Panc1 (cell line): ENCODE results near the gene LEMD2. TPM values are rescaled to one million over a fixed set of nuclear protein-coding genes. Genes with fewer than 3 reads are reported as not detected.

Experiments used
- ATAC-seq: fragments of 200-7000 bp; cut with Tn5 transposase; 2 replicates; pipeline ENCODE4 v1.9.1; 2020; ENCODE audit warnings: mild to moderate bottlenecking, moderate library complexity
- BruUV-seq: library from RNA; stranded (reverse); fragments of 400-500 nt; replicated peaks from 2 replicates; lab custom pipeline; 2021; lab: Mats Ljungman, UMichigan
- CTCF ChIA-PET: fragments of 300-600 bp; sonication (Branson Sonifier 250); formaldehyde crosslinking; loops from one replicate; lab custom pipeline; 2022; ENCODE audit warnings: antibody characterized with exemption; lab: Charles Lee
- POLR2A ChIA-PET: fragments of 300-600 bp; sonication (Branson Sonifier 250); formaldehyde crosslinking; loops from one replicate; lab custom pipeline; 2022; ENCODE audit warnings: antibody characterized with exemption; lab: Charles Lee
- DNase-seq: peaks from one replicate; pipeline ENCODE4 v3.0.0-alpha.2; 2010; ENCODE audit warnings: low read depth, low spot score
- H3K27ac ChIP-seq: 2 replicates; pipeline ENCODE4 v1.5.1; 2011; ENCODE audit warnings: mild to moderate bottlenecking, low read length, inconsistent platforms
- H3K27me3 ChIP-seq: fragments of 200-500 bp; sonication (Bioruptor generic); 2 replicates; pipeline ENCODE4 v1.6.0; 2014; ENCODE audit warnings: low read length, inconsistent platforms; ENCODE audit not compliant: control insufficient read depth, insufficient read depth
- H3K36me3 ChIP-seq: fragments of 200-500 bp; sonication (Bioruptor generic); 2 replicates; pipeline ENCODE4 v1.5.1; 2014; ENCODE audit warnings: inconsistent platforms, mild to moderate bottlenecking, low read length, moderate library complexity; ENCODE audit not compliant: control insufficient read depth, insufficient read depth
- H3K4me1 ChIP-seq: 2 replicates; pipeline ENCODE4 v1.5.1; 2011; ENCODE audit warnings: inconsistent platforms, mild to moderate bottlenecking, low read length, moderate library complexity; ENCODE audit not compliant: control insufficient read depth, insufficient read depth
- H3K4me3 ChIP-seq, 2 experiments: 2 replicates each; pipeline ENCODE4 v1.5.1; 2011 to 2012; ENCODE audit warnings: low read depth in 2 of 2, low read length in 2 of 2, mild to moderate bottlenecking in 2 of 2, inconsistent platforms in 1 of 2, moderate library complexity in 1 of 2
- H3K9me3 ChIP-seq: fragments of 200-500 bp; sonication (Bioruptor generic); 2 replicates; pipeline ENCODE4 v1.5.1; 2014; ENCODE audit warnings: low read depth, mild to moderate bottlenecking, inconsistent platforms, low read length, moderate library complexity; ENCODE audit not compliant: control insufficient read depth, insufficient read depth
- POLR2AphosphoS5 ChIP-seq: IDR thresholded peaks from 2 replicates; pipeline ENCODE4 v1.6.1; 2012; ENCODE audit warnings: mild to moderate bottlenecking, low read depth, low read length, moderate library complexity
- SIN3A ChIP-seq: IDR thresholded peaks from 2 replicates; pipeline ENCODE4 v1.6.1; 2012; ENCODE audit warnings: low read depth, mild to moderate bottlenecking, low read length, moderate library complexity, borderline replicate concordance; ENCODE audit not compliant: insufficient read depth
- TCF7L2 ChIP-seq: IDR thresholded peaks from 2 replicates; pipeline ENCODE4 v1.6.1; 2011; ENCODE audit warnings: mild to moderate bottlenecking, low read depth, low read length, inconsistent platforms
- in situ Hi-C: cut with HindIII; loops from 2 replicates; pipeline ENCODE4 v1.10.0; 2016; ENCODE audit warnings: low sequenced_read_pairs, low pct_unique_long_range_greater_than_20kb
- intact Hi-C: fragments of 100-400 bp; cut with micrococcal nuclease; formaldehyde crosslinking; loops from one replicate; pipeline ENCODE4 v1.10.0; 2022; ENCODE audit not compliant: unreplicated experiment
- total RNA-seq: library from RNA; stranded (reverse); gene quantifications from one replicate; pipeline ENCODE4 v1.2.1, GENCODE V29; 2021; ENCODE audit not compliant: unreplicated experiment
- TF ChIP-seq, protein P1 (sequence below): fragments of 450-650 bp; IDR thresholded peaks from 2 replicates; pipeline ENCODE4 v1.5.1; 2017; ENCODE audit warnings: mild to moderate bottlenecking
- TF ChIP-seq, protein P2 (sequence below), 2 experiments: IDR thresholded peaks; 2 replicates each; pipeline ENCODE4 v1.6.1; 2011 to 2012; ENCODE audit warnings: low read depth in 2 of 2, control low read depth in 1 of 2, low read length in 1 of 2, mild to moderate bottlenecking in 1 of 2, moderate library complexity in 1 of 2; ENCODE audit not compliant: insufficient read depth in 1 of 2

Gene LEMD2
- total RNA-seq, 1 experiment from 2014 or later = 89.8 TPM

DNA sequence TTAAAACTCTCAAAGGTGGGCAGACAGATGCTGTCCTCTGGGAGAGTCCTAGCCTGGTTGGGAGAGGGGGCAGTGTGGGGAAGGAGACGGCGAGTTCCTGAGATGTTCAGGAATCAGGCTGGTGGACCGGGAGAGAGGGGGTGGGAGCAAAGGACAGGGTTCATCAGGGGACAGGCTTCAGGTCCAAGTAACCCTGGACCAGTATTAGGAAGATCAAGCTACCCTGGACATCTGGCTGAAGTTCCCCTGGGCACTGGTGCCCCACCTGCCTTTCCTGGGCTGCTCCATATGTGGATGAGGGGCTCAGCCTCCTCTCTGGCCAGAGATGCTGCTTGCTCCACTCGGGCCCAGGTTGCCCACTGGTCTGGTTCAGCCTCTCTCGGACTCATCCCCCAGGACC lies 41.1 kb downstream of the LEMD2 start:
- DNase-seq (no peak), ATAC-seq (no peak)
- Histone ChIP-seq H3K4me3 (no peak overlapping the region), H3K4me1 (peaks cover 14% of the 10 kb centered on the region), H3K27me3 (no peaks in the 10 kb centered on the region), H3K36me3 (no peaks in the 10 kb centered on the region), H3K9me3 (no peaks in the 10 kb centered on the region), H3K27ac (no peak overlapping the region)
- TF ChIP-seq, protein P1, sequence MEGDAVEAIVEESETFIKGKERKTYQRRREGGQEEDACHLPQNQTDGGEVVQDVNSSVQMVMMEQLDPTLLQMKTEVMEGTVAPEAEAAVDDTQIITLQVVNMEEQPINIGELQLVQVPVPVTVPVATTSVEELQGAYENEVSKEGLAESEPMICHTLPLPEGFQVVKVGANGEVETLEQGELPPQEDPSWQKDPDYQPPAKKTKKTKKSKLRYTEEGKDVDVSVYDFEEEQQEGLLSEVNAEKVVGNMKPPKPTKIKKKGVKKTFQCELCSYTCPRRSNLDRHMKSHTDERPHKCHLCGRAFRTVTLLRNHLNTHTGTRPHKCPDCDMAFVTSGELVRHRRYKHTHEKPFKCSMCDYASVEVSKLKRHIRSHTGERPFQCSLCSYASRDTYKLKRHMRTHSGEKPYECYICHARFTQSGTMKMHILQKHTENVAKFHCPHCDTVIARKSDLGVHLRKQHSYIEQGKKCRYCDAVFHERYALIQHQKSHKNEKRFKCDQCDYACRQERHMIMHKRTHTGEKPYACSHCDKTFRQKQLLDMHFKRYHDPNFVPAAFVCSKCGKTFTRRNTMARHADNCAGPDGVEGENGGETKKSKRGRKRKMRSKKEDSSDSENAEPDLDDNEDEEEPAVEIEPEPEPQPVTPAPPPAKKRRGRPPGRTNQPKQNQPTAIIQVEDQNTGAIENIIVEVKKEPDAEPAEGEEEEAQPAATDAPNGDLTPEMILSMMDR = no peak
- TF ChIP-seq SIN3A (no peak), TCF7L2 (no peak), POLR2AphosphoS5 (no peak)
- TF ChIP-seq, protein P2, sequence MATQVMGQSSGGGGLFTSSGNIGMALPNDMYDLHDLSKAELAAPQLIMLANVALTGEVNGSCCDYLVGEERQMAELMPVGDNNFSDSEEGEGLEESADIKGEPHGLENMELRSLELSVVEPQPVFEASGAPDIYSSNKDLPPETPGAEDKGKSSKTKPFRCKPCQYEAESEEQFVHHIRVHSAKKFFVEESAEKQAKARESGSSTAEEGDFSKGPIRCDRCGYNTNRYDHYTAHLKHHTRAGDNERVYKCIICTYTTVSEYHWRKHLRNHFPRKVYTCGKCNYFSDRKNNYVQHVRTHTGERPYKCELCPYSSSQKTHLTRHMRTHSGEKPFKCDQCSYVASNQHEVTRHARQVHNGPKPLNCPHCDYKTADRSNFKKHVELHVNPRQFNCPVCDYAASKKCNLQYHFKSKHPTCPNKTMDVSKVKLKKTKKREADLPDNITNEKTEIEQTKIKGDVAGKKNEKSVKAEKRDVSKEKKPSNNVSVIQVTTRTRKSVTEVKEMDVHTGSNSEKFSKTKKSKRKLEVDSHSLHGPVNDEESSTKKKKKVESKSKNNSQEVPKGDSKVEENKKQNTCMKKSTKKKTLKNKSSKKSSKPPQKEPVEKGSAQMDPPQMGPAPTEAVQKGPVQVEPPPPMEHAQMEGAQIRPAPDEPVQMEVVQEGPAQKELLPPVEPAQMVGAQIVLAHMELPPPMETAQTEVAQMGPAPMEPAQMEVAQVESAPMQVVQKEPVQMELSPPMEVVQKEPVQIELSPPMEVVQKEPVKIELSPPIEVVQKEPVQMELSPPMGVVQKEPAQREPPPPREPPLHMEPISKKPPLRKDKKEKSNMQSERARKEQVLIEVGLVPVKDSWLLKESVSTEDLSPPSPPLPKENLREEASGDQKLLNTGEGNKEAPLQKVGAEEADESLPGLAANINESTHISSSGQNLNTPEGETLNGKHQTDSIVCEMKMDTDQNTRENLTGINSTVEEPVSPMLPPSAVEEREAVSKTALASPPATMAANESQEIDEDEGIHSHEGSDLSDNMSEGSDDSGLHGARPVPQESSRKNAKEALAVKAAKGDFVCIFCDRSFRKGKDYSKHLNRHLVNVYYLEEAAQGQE (IDR thresholded peaks at IDR 0.05; ENCODE audit: insufficient read depth in 1 of 2, low read depth in 2 of 2, low read length in 1 of 2) = no peak
- no TSS peak for BruUV-seq
- ChIA-PET CTCF (interaction anchor here (1.2 kb wide), 1 partner anchor 37 kb away, joined by 5 read pairs; the partner anchor contains the start of gene UQCC2), POLR2A (no interaction called here)
- intact Hi-C loops (loop anchor here (10.0 kb wide), 1 partner anchor 407 kb away; no protein-coding TSS in a partner anchor), in situ Hi-C loops (no loop called here)

DNA sequence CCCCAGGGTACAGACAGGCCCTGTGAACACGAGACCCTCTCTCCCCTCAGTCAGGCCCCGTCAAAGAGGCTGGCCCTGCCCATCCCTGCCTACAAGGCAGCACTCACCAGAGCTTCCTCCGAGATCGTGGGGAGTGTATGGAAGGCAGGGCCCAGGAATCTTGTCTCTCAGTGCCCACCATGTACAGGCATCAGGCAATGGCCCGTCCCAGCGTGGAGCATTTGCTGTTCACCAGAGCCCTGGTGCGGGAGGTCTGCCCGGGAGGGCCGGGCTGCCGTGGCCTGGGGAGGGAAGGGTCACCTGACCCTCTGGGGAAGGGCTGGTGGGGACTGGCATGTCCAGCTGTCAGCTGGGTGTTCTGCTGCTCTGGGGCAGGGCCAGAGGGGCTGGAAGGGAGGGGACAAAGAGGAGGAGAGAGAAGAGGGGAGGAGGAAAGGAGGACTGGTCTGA lies 42.3 kb downstream of the LEMD2 start, which contains the start of gene IP6K3:
Gene IP6K3 (minus strand): TSS at position 255 of the 450 bp plus-strand sequence. CDS start 11,429 bp downstream, outside the sequence.
- no TSS peak for BruUV-seq
- in situ Hi-C loops = no loop called here

More for the DNA sequence above, 42.3 kb downstream of the LEMD2 start, which contains the start of gene IP6K3:
- intact Hi-C loops = loop anchor here (10.0 kb wide), 1 partner anchor 408 kb away; no protein-coding TSS in a partner anchor
- no peak for DNase-seq
- TF ChIP-seq POLR2AphosphoS5 = no peak
- TF ChIP-seq, protein P1 = no peak
- TF ChIP-seq, protein P2 (IDR thresholded peaks at IDR 0.05; ENCODE audit: insufficient read depth in 1 of 2, low read depth in 2 of 2, low read length in 1 of 2) = no peak
- no peak for TF ChIP-seq SIN3A
- Histone ChIP-seq H3K9me3 (no peaks in the 10 kb centered on the region), H3K4me1 (peaks cover 9% of the 10 kb centered on the region), H3K4me3 (no peak within 1 kb of the TSS), H3K27me3 (no peaks in the 10 kb centered on the region), H3K27ac (no peak within 1 kb of the TSS), H3K36me3 (no peaks in the 10 kb centered on the region)
- ChIA-PET POLR2A (interaction anchor here (0.6 kb wide), 1 partner anchor 17 kb away, joined by 7 read pairs; no protein-coding TSS in a partner anchor), CTCF (interaction anchor here (0.6 to 3.9 kb wide), 3 partner anchors 15 to 323 kb away, joined by 4 to 24 read pairs (median 5); partner anchors contain the start of gene UQCC2)
- ATAC-seq = no peak
